Right atrium auricular region (tissue), 2 donors: ENCODE measurements around the gene SCN4B. TPM values are rescaled to one million over a fixed set of nuclear protein-coding genes. Genes with fewer than 3 reads are reported as not detected.

ENCODE experiments used
- DNase-seq: peaks from one replicate; pipeline ENCODE4 v3.0.0-alpha.2; 2019; ENCODE audit warnings: low spot score
- H3K27ac ChIP-seq, 2 donors: fragments of 200-600 bp; sonication (generic); 1 replicate in 1 of 2; 2 replicates in 1 of 2; pipeline ENCODE4 v1.5.1; 2016 to 2019
- H3K27me3 ChIP-seq, 2 donors: fragments of 200-600 bp; sonication (generic); one replicate each; pipeline versions ENCODE4 v1.5.1 to v1.6.0; 2017 to 2019
- H3K36me3 ChIP-seq: fragments of 200-600 bp; sonication (generic); one replicate; pipeline ENCODE4 v1.5.1; 2016
- H3K4me1 ChIP-seq, 2 donors: fragments of 200-600 bp; sonication (generic); one replicate each; pipeline versions ENCODE4 v1.5.1 to v1.6.0; 2017 to 2019
- H3K4me3 ChIP-seq, 2 donors: fragments of 200-600 bp; sonication (generic); 1 replicate in 1 of 2; 2 replicates in 1 of 2; pipeline ENCODE4 v1.5.1; 2017 to 2019; ENCODE audit warnings: mild to moderate bottlenecking in 1 of 2, moderate library complexity in 1 of 2
- H3K9me3 ChIP-seq, 2 donors: fragments of 200-600 bp; sonication (generic); one replicate each; pipeline ENCODE4 v1.5.1; 2019
- CTCF ChIP-seq, 2 donors: fragments of 200-600 bp; sonication (generic); IDR thresholded peaks; one replicate each; pipeline ENCODE4 v1.5.1; 2019; ENCODE audit warnings: antibody characterized with exemption in 2 of 2
- total RNA-seq, 2 donors: library from RNA; depleted of rRNA; stranded (reverse); fragments of >200 nt; gene quantifications; one replicate each; pipeline ENCODE4 v1.1.0, GENCODE V29; 2016

The SCN4B gene
- total RNA-seq, 2 donors from 2014 or later: 2.5 to 11.8 TPM

- TF ChIP-seq CTCF (IDR thresholded peaks at IDR 0.05): no peak
- Histone ChIP-seq H3K9me3 (no peaks in the 10 kb centered on the region), H3K27ac (no peak overlapping the region), H3K4me3 (no peak overlapping the region), H3K27me3 (no peaks in the 10 kb centered on the region), H3K36me3 (no peaks in the 10 kb centered on the region), H3K4me1 (peaks cover 0 to 18% of the 10 kb centered on the region in 2 donors)
- DNase-seq: no peak
Observed at GRCh38 chr11:118170231-118170630, 17.6 kb upstream of the SCN4B start.

GRCh38 chr11:118169300-118170140, 16.9 kb upstream of the SCN4B start:
- no peak for DNase-seq
- Histone ChIP-seq H3K9me3 (no peaks in the 10 kb centered on the region), H3K27me3 (no peaks in the 10 kb centered on the region), H3K4me1 (peaks cover 0 to 18% of the 10 kb centered on the region in 2 donors), H3K4me3 (no peak overlapping the region), H3K36me3 (no peaks in the 10 kb centered on the region), H3K27ac (no peak overlapping the region)
- no peak for TF ChIP-seq CTCF (IDR thresholded peaks at IDR 0.05)

GRCh38 chr11:118168751-118169150, 16.1 kb upstream of the SCN4B start:
- no peaks in the 10 kb centered on the region for H3K27me3 ChIP-seq
- H3K4me3 ChIP-seq: no peak overlapping the region
- no peak for TF ChIP-seq CTCF (IDR thresholded peaks at IDR 0.05)
- no peak for DNase-seq
- no peaks in the 10 kb centered on the region for H3K9me3 ChIP-seq
- no peaks in the 10 kb centered on the region for H3K36me3 ChIP-seq
- no peak overlapping the region for H3K27ac ChIP-seq
- H3K4me1 ChIP-seq: peaks cover 0 to 18% of the 10 kb centered on the region in 2 donors

- TF ChIP-seq CTCF (IDR thresholded peaks at IDR 0.05): no peak
- H3K4me3 ChIP-seq: no peak overlapping the region
- no peaks in the 10 kb centered on the region for H3K27me3 ChIP-seq
- H3K4me1 ChIP-seq: peaks cover 0 to 18% of the 10 kb centered on the region in 2 donors
- no peak for DNase-seq
- no peaks in the 10 kb centered on the region for H3K36me3 ChIP-seq
- no peaks in the 10 kb centered on the region for H3K9me3 ChIP-seq
- no peak overlapping the region for H3K27ac ChIP-seq
Observed at GRCh38 chr11:118168316-118168715, 15.7 kb upstream of the SCN4B start.

- peaks cover 0 to 18% of the 10 kb centered on the region in 2 donors for H3K4me1 ChIP-seq
- H3K27me3 ChIP-seq: no peaks in the 10 kb centered on the region
- no peak for TF ChIP-seq CTCF (IDR thresholded peaks at IDR 0.05)
- no peak for DNase-seq
- H3K9me3 ChIP-seq: no peaks in the 10 kb centered on the region
- H3K4me3 ChIP-seq: no peak overlapping the region
- H3K27ac ChIP-seq: no peak overlapping the region
- no peaks in the 10 kb centered on the region for H3K36me3 ChIP-seq
Observed at GRCh38 chr11:118167906-118168305, 15.3 kb upstream of the SCN4B start.
